ENCODE measurements around the gene UGT1A6. TPM values are rescaled to one million over a fixed set of nuclear protein-coding genes. Genes with fewer than 3 reads are reported as not detected.

The UGT1A6 gene
- total and polyA plus RNA-seq, 8 donors, result 0.10 to 1.7 (median 0.16) TPM; not detected in 3

DNA sequence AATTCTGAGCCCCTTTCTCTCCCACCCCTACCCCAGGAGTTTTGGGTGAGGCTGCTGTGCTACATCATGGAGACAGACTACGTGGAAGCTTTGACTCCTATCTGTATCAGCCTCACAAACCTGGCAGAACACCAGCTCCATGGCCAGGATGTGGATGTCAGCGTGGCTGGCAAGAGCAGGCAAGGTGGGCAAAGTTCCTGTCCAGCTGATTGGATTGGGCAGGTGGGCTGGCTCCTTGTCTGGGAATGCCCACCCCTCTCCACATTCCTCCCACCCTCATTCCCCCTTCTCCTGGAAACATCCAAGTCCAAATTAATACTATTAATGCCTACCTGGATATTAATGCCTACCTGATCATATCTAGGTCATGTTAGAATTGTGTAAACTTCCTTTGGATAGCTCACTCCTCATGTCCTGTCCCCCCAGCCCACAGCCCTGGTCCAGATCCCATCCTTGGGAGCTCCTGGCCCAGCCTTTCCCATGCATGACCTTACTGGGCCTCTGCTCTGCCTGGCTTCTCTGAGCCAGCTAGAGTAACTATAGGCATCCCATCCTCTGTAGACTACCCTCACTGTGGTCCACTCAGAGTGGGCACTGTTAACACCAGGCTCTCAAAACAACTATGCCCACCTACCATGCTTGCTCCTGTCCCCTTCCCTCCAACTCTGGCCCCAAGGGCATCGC, 109.6 kb downstream of the UGT1A6 start:
- H3K4me1 ChIP-seq, result no peaks in the 10 kb centered on the region
- H3K4me3 ChIP-seq, result no peak overlapping the region
- H3K36me3 ChIP-seq, result no peaks in the 10 kb centered on the region
- no peaks in the 10 kb centered on the region for H3K27me3 ChIP-seq
- DNase-seq (no peak), ATAC-seq (no peak)
- H3K27ac ChIP-seq, result no peak overlapping the region
- TF ChIP-seq, protein P1, sequence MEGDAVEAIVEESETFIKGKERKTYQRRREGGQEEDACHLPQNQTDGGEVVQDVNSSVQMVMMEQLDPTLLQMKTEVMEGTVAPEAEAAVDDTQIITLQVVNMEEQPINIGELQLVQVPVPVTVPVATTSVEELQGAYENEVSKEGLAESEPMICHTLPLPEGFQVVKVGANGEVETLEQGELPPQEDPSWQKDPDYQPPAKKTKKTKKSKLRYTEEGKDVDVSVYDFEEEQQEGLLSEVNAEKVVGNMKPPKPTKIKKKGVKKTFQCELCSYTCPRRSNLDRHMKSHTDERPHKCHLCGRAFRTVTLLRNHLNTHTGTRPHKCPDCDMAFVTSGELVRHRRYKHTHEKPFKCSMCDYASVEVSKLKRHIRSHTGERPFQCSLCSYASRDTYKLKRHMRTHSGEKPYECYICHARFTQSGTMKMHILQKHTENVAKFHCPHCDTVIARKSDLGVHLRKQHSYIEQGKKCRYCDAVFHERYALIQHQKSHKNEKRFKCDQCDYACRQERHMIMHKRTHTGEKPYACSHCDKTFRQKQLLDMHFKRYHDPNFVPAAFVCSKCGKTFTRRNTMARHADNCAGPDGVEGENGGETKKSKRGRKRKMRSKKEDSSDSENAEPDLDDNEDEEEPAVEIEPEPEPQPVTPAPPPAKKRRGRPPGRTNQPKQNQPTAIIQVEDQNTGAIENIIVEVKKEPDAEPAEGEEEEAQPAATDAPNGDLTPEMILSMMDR (IDR thresholded peaks at IDR 0.05), result no peak
- no peaks in the 10 kb centered on the region for H3K9me3 ChIP-seq
- intact Hi-C loops (cut with DNase I), result no loop called here

DNA sequence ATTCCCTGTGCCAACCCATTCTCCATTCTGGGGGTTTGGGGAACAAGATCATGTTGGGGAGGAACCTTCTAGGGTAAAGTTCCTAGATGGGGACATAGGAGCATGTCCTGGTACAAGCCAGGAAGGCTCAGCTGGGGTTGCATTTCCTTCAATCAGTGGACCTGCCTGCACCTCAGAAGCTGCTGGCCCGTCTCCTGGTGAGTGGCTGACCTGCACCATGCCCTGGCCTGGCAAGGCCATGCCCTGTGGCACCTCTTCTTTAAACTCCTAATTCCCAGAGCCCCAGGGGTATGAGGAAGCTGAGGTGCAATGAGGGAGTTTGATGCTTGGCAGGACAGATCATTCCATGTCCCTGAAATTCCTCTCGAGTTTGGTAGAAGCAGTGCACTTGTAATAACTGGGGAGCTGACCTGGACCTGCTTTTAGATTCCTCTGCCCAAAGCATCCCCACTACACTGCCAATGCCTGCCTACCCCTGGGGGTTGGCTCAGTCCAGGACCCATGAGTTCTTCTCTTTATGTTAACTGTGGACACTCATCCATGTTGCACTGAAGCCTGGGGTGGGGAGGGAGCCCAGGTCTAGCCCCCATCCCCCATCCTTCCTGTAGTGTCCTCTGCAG, 110.7 kb downstream of the UGT1A6 start:
- Histone ChIP-seq H3K4me1 (no peaks in the 10 kb centered on the region), H3K36me3 (no peaks in the 10 kb centered on the region), H3K27ac (no peak overlapping the region), H3K9me3 (no peaks in the 10 kb centered on the region), H3K27me3 (peaks cover 0 to 9% of the 10 kb centered on the region in 2 donors), H3K4me3 (no peak overlapping the region)
- intact Hi-C loops (cut with DNase I), result no loop called here
- ATAC-seq (no peak), DNase-seq (no peak)
- TF ChIP-seq, protein P1 (IDR thresholded peaks at IDR 0.05), result no peak

DNA sequence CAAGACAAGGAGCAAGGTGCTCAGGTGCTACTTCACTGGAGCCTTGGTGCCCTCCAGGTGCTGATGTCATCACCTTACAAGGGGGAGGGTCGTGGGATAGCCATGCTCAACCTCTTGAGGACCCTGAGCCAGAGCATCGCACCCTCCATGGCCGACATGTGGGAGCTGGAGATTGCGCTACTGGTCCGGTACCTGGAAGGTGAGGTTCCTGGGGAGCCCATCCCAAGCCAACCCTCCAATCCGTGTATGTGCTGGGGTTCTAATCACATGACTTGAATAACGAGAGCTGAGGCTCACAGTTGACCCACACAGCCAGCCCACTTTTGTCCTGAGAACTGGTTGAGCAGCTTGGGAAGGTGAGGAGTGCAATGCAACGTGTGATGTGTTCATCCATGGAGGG, 111.3 kb downstream of the UGT1A6 start:
- H3K36me3 ChIP-seq, result no peaks in the 10 kb centered on the region
- ATAC-seq (no peak), DNase-seq (peak in 1 of 4 donors; percentile 25)
- H3K9me3 ChIP-seq, result no peaks in the 10 kb centered on the region
- peaks cover 0 to 15% of the 10 kb centered on the region in 2 donors for H3K27me3 ChIP-seq
- TF ChIP-seq, protein P1 (IDR thresholded peaks at IDR 0.05), result no peak
- no peak overlapping the region for H3K4me3 ChIP-seq
- intact Hi-C loops (cut with DNase I), result no loop called here
- no peak overlapping the region for H3K27ac ChIP-seq
- no peaks in the 10 kb centered on the region for H3K4me1 ChIP-seq

DNA sequence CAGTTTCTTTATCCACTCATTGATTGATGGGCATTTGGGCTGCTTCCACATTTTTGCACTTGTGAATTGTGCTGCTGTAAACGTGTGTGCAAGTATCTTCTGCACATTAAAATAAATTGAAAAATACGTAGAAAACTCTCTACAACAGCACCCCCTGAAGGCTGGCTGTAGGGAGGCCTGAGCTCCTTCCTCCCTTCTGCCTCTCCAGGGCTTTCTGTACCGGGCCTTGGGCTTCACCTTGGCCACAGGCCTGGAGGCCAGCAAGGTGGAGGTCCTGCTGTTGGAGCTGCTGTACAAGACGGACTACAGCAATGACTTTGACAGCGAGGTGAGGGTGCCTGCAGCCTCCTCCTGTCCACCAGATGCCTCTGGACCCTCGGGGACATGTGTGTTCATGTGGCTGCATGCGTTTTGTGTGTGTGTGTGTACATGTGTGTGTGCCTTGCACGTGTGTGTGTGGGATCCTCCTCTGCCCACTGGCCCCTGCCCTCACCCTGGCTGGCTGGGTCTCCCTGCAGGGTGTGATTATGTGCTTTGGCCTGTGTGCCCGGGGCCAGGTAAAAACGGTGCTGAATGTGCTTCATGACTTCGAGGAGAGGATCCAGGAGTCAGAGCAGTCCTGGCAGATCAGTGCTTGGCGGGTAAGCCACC, 114.7 kb downstream of the UGT1A6 start:
- Histone ChIP-seq H3K27me3 (peaks cover 0 to 26% of the 10 kb centered on the region in 2 donors), H3K27ac (no peak overlapping the region), H3K4me1 (no peaks in the 10 kb centered on the region), H3K36me3 (no peaks in the 10 kb centered on the region), H3K9me3 (no peaks in the 10 kb centered on the region), H3K4me3 (no peak overlapping the region)
- DNase-seq, result peak in 1 of 4 donors; percentile 51
- TF ChIP-seq, protein P1 (IDR thresholded peaks at IDR 0.05), result no peak
- no peak for ATAC-seq
- intact Hi-C loops (cut with DNase I), result no loop called here

Measured in left lung (tissue), 10 donors.